ENCODE results near the gene CHPF.

The CHPF gene

GRCh38 chr2:219497495-219498279, 45.9 kb downstream of the CHPF start:
- TF ChIP-seq SIN3A (IDR thresholded peaks at IDR 0.05; ENCODE audit: borderline replicate concordance, insufficient read depth, low read length) = no peak
- no peak for TF ChIP-seq TAF1 (IDR thresholded peaks at IDR 0.05; ENCODE audit: borderline replicate concordance, insufficient read depth, low read length)
- TF ChIP-seq POLR2AphosphoS5 (IDR thresholded peaks at IDR 0.05; ENCODE audit: low read depth, low read length) = peak; percentile 38; the same call in 1 of the 2 replicates
- TF ChIP-seq REST (IDR thresholded peaks at IDR 0.05; ENCODE audit: insufficient read depth in 1 of 2, low read depth in 2 of 2, low read length in 2 of 2) = no peak
- peak; percentile 49 for TF ChIP-seq FOXP2 (optimal IDR thresholded peaks at IDR 0.05; ENCODE audit: borderline replicate concordance, extremely low read depth, extremely low read length, insufficient read depth)

- TF ChIP-seq POLR2AphosphoS5 (IDR thresholded peaks at IDR 0.05; ENCODE audit: low read depth, low read length) = no peak
- TF ChIP-seq TAF1 (IDR thresholded peaks at IDR 0.05; ENCODE audit: borderline replicate concordance, insufficient read depth, low read length) = no peak
- TF ChIP-seq FOXP2 (optimal IDR thresholded peaks at IDR 0.05; ENCODE audit: borderline replicate concordance, extremely low read depth, extremely low read length, insufficient read depth) = no peak
- TF ChIP-seq SIN3A (IDR thresholded peaks at IDR 0.05; ENCODE audit: borderline replicate concordance, insufficient read depth, low read length) = no peak
- no peak for TF ChIP-seq REST (IDR thresholded peaks at IDR 0.05; ENCODE audit: insufficient read depth in 1 of 2, low read depth in 2 of 2, low read length in 2 of 2)
These were observed 46.6 kb downstream of the CHPF start for GRCh38 chr2:219496825-219497494.

GRCh38 chr2:219496247-219496824, 47.3 kb downstream of the CHPF start:
- TF ChIP-seq REST (IDR thresholded peaks at IDR 0.05; ENCODE audit: insufficient read depth in 1 of 2, low read depth in 2 of 2, low read length in 2 of 2) (no peak), SIN3A (IDR thresholded peaks at IDR 0.05; ENCODE audit: borderline replicate concordance, insufficient read depth, low read length) (no peak), POLR2AphosphoS5 (IDR thresholded peaks at IDR 0.05; ENCODE audit: low read depth, low read length) (no peak), FOXP2 (optimal IDR thresholded peaks at IDR 0.05; ENCODE audit: borderline replicate concordance, extremely low read depth, extremely low read length, insufficient read depth) (no peak), TAF1 (IDR thresholded peaks at IDR 0.05; ENCODE audit: borderline replicate concordance, insufficient read depth, low read length) (no peak)

GRCh38 chr2:219495531-219496122, 48.0 kb downstream of the CHPF start:
- TF ChIP-seq FOXP2 (optimal IDR thresholded peaks at IDR 0.05; ENCODE audit: borderline replicate concordance, extremely low read depth, extremely low read length, insufficient read depth) = no peak

- TF ChIP-seq POLR2AphosphoS5 (IDR thresholded peaks at IDR 0.05; ENCODE audit: low read depth, low read length) (no peak), FOXP2 (optimal IDR thresholded peaks at IDR 0.05; ENCODE audit: borderline replicate concordance, extremely low read depth, extremely low read length, insufficient read depth) (no peak), REST (IDR thresholded peaks at IDR 0.05; ENCODE audit: insufficient read depth in 1 of 2, low read depth in 2 of 2, low read length in 2 of 2) (no peak), SIN3A (IDR thresholded peaks at IDR 0.05; ENCODE audit: borderline replicate concordance, insufficient read depth, low read length) (no peak), TAF1 (IDR thresholded peaks at IDR 0.05; ENCODE audit: borderline replicate concordance, insufficient read depth, low read length) (no peak)
These were observed 48.6 kb downstream of the CHPF start for GRCh38 chr2:219494952-219495530.

Measured in PFSK-1 (cell line).